Transverse colon (tissue), 3 donors: ENCODE measurements around the gene CFAP299.

Source experiments
- CTCF ChIP-seq, 5 experiments: fragments of 200-600 bp in 3 of 5; fragments of 450-650 bp in 2 of 5; sonication (generic) in 3 of 5; IDR thresholded peaks; 1 replicate in 2 of 5; 2 replicates in 3 of 5; pipeline ENCODE4 v1.5.1; 2016 to 2017; ENCODE audit warnings: antibody characterized with exemption in 5 of 5, inconsistent platforms in 3 of 5, mild to moderate bottlenecking in 2 of 5, moderate library complexity in 1 of 5
- POLR2A ChIP-seq: fragments of 450-650 bp; IDR thresholded peaks from one replicate; pipeline ENCODE4 v1.6.1; 2016; ENCODE audit warnings: antibody characterized with exemption, mild to moderate bottlenecking, moderate library complexity

DNA sequence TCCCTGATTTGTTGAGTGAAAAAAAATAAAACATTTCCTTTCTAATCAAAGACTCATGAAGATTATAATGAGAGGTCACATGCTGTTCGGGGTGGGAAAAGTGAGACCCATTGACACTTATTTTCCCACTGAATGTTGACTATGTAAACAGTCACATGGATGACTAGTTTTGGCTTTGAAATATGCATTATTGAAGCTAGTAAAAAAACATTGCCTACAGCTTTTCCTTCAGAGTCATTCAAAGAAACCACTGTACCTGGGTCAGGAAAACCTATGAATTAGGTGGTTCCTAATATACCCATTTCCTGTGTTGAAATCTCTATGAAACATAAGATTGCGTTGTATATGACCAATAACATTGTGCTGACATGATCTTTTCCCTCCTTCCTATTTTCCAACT, 251.2 kb downstream of the CFAP299 start:
- TF ChIP-seq CTCF (IDR thresholded peaks at IDR 0.05) (no peak), POLR2A (no peak)
